ENCODE measurements around the gene STXBP5L.
"Not testable (repeated sequence)": the region's sequence is repeated elsewhere in the genome, so short reads cannot be mapped to it uniquely, and the experiment has no call there.

STXBP5L gene

GRCh38 chr3:121096953-121097352 lies 188.9 kb downstream of the STXBP5L start:
- DNase-seq (ENCODE audit: extremely low read depth, insufficient read length) = no peak

DNA sequence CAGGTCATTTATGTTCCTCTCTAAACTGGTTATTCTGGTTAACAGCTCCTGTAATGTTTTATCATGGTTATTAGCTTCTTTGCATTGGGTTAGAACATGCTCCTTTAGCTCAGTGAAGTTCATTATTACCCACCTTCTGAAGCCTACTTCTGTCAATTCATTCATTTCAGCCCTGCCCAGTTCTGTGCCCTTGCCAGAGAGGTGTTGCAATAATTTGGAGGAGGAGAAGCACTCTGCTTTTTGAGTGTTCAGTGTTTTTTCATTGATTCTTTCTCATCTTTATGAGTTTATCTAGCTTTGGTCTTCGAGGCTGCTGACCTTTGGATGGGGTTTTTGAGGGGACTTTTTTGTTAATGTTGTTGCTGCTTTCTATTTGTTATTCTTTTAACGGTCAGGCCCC lies 203.1 kb downstream of the STXBP5L start:
- not testable (repeated sequence) for H3K27me3 ChIP-seq (replicated peaks; ENCODE audit: control insufficient read depth, insufficient read depth, low read length); H3K4me3 ChIP-seq (replicated peaks; ENCODE audit: low read depth, low read length); DNase-seq (ENCODE audit: extremely low read depth, insufficient read length); H3K36me3 ChIP-seq (ENCODE audit: control insufficient read depth, insufficient read depth, low read length)

More at GRCh38 chr3:121096953-121097352, 188.9 kb downstream of the STXBP5L start:
- TF ChIP-seq, protein P1, sequence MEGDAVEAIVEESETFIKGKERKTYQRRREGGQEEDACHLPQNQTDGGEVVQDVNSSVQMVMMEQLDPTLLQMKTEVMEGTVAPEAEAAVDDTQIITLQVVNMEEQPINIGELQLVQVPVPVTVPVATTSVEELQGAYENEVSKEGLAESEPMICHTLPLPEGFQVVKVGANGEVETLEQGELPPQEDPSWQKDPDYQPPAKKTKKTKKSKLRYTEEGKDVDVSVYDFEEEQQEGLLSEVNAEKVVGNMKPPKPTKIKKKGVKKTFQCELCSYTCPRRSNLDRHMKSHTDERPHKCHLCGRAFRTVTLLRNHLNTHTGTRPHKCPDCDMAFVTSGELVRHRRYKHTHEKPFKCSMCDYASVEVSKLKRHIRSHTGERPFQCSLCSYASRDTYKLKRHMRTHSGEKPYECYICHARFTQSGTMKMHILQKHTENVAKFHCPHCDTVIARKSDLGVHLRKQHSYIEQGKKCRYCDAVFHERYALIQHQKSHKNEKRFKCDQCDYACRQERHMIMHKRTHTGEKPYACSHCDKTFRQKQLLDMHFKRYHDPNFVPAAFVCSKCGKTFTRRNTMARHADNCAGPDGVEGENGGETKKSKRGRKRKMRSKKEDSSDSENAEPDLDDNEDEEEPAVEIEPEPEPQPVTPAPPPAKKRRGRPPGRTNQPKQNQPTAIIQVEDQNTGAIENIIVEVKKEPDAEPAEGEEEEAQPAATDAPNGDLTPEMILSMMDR (IDR thresholded peaks at IDR 0.05; ENCODE audit: insufficient read depth, low read length, poor library complexity, severe bottlenecking) = no peak
- no peaks in the 10 kb centered on the region for H3K36me3 ChIP-seq (ENCODE audit: control insufficient read depth, insufficient read depth, low read length)
- H3K4me3 ChIP-seq (replicated peaks; ENCODE audit: low read depth, low read length) = no peak overlapping the region
- no peaks in the 10 kb centered on the region for H3K27me3 ChIP-seq (replicated peaks; ENCODE audit: control insufficient read depth, insufficient read depth, low read length)

GRCh38 chr3:121111914-121112612 lies 204.1 kb downstream of the STXBP5L start:
- DNase-seq (ENCODE audit: extremely low read depth, insufficient read length) = no peak
- H3K36me3 ChIP-seq (ENCODE audit: control insufficient read depth, insufficient read depth, low read length) = no peaks in the 10 kb centered on the region
- TF ChIP-seq, protein P1 (IDR thresholded peaks at IDR 0.05; ENCODE audit: insufficient read depth, low read length, poor library complexity, severe bottlenecking) = no peak
- no peak overlapping the region for H3K4me3 ChIP-seq (replicated peaks; ENCODE audit: low read depth, low read length)
- H3K27me3 ChIP-seq (replicated peaks; ENCODE audit: control insufficient read depth, insufficient read depth, low read length) = no peaks in the 10 kb centered on the region

DNA sequence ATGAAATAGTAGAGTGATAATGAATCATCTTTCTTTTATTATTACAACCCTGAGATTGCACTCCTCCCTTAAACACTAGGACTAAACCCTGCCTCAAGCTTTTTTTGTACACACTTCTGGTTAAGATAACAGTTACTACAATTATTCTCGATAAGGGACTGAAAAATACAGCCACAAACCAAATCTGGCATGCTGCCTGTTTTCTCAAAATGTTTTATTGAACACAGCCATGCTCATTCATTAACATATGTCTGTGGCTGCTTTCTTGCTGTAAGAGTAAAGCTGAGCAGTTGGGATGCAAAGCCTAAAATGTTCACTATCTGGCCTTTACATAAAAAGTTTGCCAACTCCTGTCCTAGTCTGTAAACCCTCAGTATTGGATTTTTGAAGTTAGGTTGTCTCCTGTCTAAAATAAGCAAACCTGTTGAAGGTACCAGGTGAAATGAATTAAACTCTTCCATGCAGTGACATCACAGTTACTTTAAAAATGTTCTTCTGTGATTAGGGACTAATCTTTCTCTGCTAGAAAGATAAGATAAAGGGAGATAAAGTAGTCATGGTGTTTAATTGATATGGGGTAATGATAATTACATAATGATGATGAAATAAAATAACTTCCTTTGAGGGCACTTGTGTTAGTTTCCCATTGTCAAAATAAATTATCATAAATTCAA lies 218.2 kb downstream of the STXBP5L start:
- DNase-seq (ENCODE audit: extremely low read depth, insufficient read length) = no peak
- H3K27me3 ChIP-seq (replicated peaks; ENCODE audit: control insufficient read depth, insufficient read depth, low read length) = no peaks in the 10 kb centered on the region
- no peaks in the 10 kb centered on the region for H3K36me3 ChIP-seq (ENCODE audit: control insufficient read depth, insufficient read depth, low read length)
- H3K4me3 ChIP-seq (replicated peaks; ENCODE audit: low read depth, low read length) = no peak overlapping the region
- TF ChIP-seq, protein P1 (IDR thresholded peaks at IDR 0.05; ENCODE audit: insufficient read depth, low read length, poor library complexity, severe bottlenecking) = no peak

GRCh38 chr3:121126707-121127035 lies 218.7 kb downstream of the STXBP5L start:
- no peaks in the 10 kb centered on the region for H3K27me3 ChIP-seq (replicated peaks; ENCODE audit: control insufficient read depth, insufficient read depth, low read length)
- TF ChIP-seq, protein P1 (IDR thresholded peaks at IDR 0.05; ENCODE audit: insufficient read depth, low read length, poor library complexity, severe bottlenecking) = no peak
- no peak overlapping the region for H3K4me3 ChIP-seq (replicated peaks; ENCODE audit: low read depth, low read length)
- H3K36me3 ChIP-seq (ENCODE audit: control insufficient read depth, insufficient read depth, low read length) = no peaks in the 10 kb centered on the region
- no peak for DNase-seq (ENCODE audit: extremely low read depth, insufficient read length)

DNA sequence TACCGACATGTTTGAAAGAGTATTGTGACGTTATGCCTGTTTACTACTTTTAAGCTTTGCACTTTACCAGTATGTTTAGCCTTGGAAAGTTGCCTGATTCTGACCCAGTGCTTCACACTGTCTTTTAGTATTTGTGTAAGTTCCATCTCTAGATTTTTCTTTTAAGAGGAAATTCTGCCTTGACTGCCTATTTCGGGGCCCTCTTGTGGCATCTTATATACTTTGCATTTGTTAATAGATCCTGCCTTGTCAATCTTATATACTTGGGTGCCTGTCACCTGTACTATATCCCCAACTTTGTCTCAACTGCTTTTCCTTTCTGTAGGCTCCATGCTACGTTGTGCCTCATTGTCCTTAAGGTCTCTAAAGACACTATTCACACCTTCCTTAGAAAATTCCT lies 244.6 kb downstream of the STXBP5L start:
- no peak for DNase-seq (ENCODE audit: extremely low read depth, insufficient read length)
- no peaks in the 10 kb centered on the region for H3K36me3 ChIP-seq (ENCODE audit: control insufficient read depth, insufficient read depth, low read length)
- TF ChIP-seq, protein P1 (IDR thresholded peaks at IDR 0.05; ENCODE audit: insufficient read depth, low read length, poor library complexity, severe bottlenecking) = no peak
- no peaks in the 10 kb centered on the region for H3K27me3 ChIP-seq (replicated peaks; ENCODE audit: control insufficient read depth, insufficient read depth, low read length)
- H3K4me3 ChIP-seq (replicated peaks; ENCODE audit: low read depth, low read length) = no peak overlapping the region

Data from GM06990 (cell line).